Spleen (tissue), 7 donors: ENCODE measurements around the gene VPS51.

ENCODE experiments used
- CTCF ChIP-seq, 11 experiments: fragments of 200-600 bp in 7 of 11; fragments of 450-650 bp in 4 of 11; sonication (generic) in 4 of 11; IDR thresholded peaks in 8 of 11; conservative IDR thresholded peaks in 3 of 11; 1 replicate in 7 of 11; 2 replicates in 4 of 11; pipeline versions ENCODE4 v1.4.0 to v1.8.0; 2016 to 2021; ENCODE audit warnings: antibody characterized with exemption in 11 of 11, inconsistent platforms in 4 of 11, mild to moderate bottlenecking in 1 of 11
- POLR2A ChIP-seq, 3 donors: fragments of 450-650 bp; IDR thresholded peaks; one replicate each; pipeline ENCODE4 v1.5.1; 2017; ENCODE audit warnings: antibody characterized with exemption in 3 of 3, mild to moderate bottlenecking in 1 of 3
- donor health status: DM: no; HTN: no; CAD: no; lungs with moderate emphysema.
- donor health status: DM: no; HTN: no; CAD: no.
- donor health status: DM: no; HTN: no; CAD: no.

- TF ChIP-seq CTCF (IDR thresholded peaks at IDR 0.05 in 8 of 11, conservative IDR thresholded peaks at IDR 0.05 in 3 of 11) (no peak), POLR2A (IDR thresholded peaks at IDR 0.05) (peak in 1 of 3 donors; percentile 12)
These were observed 36.4 kb downstream of the VPS51 start for GRCh38 chr11:65132238-65132987.
